Esophagus (tissue), 2 donors: Measurements from ENCODE around the gene ZSWIM8. TPM values are rescaled to one million over a fixed set of nuclear protein-coding genes. Genes with fewer than 3 reads are reported as not detected.
"Not testable (repeated sequence)": the region's sequence is repeated elsewhere in the genome, so short reads cannot be mapped to it uniquely, and the experiment has no call there.

Experiments
- H3K27ac ChIP-seq, 2 donors: one replicate each; pipeline ENCODE4 v1.5.1; 2013; ENCODE audit warnings: low read depth in 2 of 2, mild to moderate bottlenecking in 2 of 2, inconsistent platforms in 1 of 2, low read length in 1 of 2, moderate library complexity in 1 of 2
- H3K27me3 ChIP-seq, 2 donors: one replicate each; pipeline ENCODE4 v1.6.1; 2013; ENCODE audit warnings: low read length in 2 of 2, control low read depth in 1 of 2, mild to moderate bottlenecking in 1 of 2; ENCODE audit not compliant: insufficient read depth in 2 of 2, control insufficient read depth in 1 of 2
- H3K36me3 ChIP-seq, 2 donors: one replicate each; pipeline ENCODE4 v1.6.1; 2013; ENCODE audit warnings: low read length in 1 of 2; ENCODE audit not compliant: control insufficient read depth in 2 of 2, insufficient read depth in 2 of 2
- H3K4me1 ChIP-seq, 2 donors: one replicate each; pipeline ENCODE4 v1.6.1; 2013; ENCODE audit warnings: low read length in 1 of 2; ENCODE audit not compliant: control insufficient read depth in 2 of 2, insufficient read depth in 2 of 2
- H3K4me3 ChIP-seq, 2 donors: one replicate each; pipeline ENCODE4 v1.5.1; 2013; ENCODE audit warnings: low read length in 2 of 2, mild to moderate bottlenecking in 2 of 2, low read depth in 1 of 2, moderate library complexity in 1 of 2
- H3K9me3 ChIP-seq, 2 donors: one replicate each; pipeline ENCODE4 v1.6.1; 2013; ENCODE audit warnings: mild to moderate bottlenecking in 2 of 2, low read depth in 1 of 2, low read length in 1 of 2, moderate library complexity in 1 of 2; ENCODE audit not compliant: control insufficient read depth in 2 of 2, insufficient read depth in 1 of 2
- WGBS, 2 donors: extraction: QIAGEN DNeasy Blood & Tissue Kit; methylation state at CpG; one replicate each; pipeline ENCODE4 v1.1.7; 2013; 5-methylcytosine and 5-hydroxymethylcytosine counted together
- polyA plus RNA-seq, 2 donors: library from polyadenylated mRNA; stranded (reverse); fragments of 200-250 nt; gene quantifications; one replicate each; pipeline ENCODE4 v1.2.3, GENCODE V29; 2013
- donor health status: healthy with polysubstance abuse.
- donor health status: Bipolar disorder and iron deficiency.

Gene ZSWIM8
- polyA plus RNA-seq, 2 donors = 109 to 156 TPM

GRCh38 chr10:73782749-73783085 is 2.7 kb upstream of the ZSWIM8 start:
- Histone ChIP-seq H3K4me3 (peak overlapping the region in 1 of 2 donors; percentile 63), H3K36me3 (peaks cover 0 to 2% of the 10 kb centered on the region in 2 donors), H3K9me3 (no peaks in the 10 kb centered on the region), H3K27me3 (no peaks in the 10 kb centered on the region), H3K4me1 (peaks cover 0 to 4% of the 10 kb centered on the region in 2 donors), H3K27ac (peak overlapping the region; percentile 28 to 34)
- WGBS, 2 donors = 37 to 40% methylated on average over 2 of the region's 2 CpGs

DNA sequence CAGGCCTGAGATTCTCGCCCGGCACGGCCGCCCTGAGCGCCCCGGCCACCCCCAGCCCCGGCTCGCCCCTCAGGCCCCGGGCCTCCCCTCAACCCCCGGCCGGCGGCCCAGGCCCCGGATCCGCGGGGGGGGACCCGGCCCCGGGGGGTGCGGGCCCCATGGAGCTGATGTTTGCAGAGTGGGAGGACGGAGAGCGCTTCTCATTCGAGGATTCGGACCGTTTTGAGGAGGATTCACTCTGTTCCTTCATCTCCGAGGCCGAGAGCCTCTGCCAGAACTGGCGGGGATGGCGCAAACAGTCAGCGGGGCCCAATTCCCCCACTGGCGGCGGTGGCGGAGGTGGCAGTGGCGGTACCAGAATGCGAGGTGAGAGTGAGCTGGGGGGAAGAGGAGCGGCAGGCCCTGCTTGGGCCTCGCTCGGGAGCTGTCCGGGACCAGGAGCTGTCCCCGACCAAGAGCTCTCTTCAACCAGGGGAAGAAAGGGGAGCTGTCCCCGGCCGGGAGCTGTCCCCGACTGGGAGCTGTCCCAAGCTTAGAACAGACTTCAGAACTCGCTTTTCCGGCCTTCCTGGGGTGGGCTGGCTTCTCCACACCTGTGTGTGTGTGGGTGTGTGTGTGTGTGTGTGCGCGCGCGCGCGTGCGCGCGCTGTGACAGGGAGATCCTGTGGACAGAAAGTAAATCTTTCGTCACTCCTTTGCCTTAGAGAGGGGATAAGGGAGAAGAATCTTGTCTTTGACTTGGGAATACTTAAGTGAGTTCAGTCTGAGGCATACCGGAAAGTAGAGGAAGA is 510 bp downstream of the ZSWIM8 start:
- no peaks in the 10 kb centered on the region for H3K27me3 ChIP-seq
- peaks cover 4% of the 10 kb centered on the region in 2 donors for H3K4me1 ChIP-seq
- peaks cover 16 to 17% of the 10 kb centered on the region in 2 donors for H3K36me3 ChIP-seq
- peak overlapping the region; percentile 89 to 97 for H3K27ac ChIP-seq
- 1% methylated on average over 51 to 54 of the region's 54 CpGs for WGBS, 2 donors
- H3K9me3 ChIP-seq = no peaks in the 10 kb centered on the region
- peak overlapping the region; percentile 89 to 93 for H3K4me3 ChIP-seq

DNA sequence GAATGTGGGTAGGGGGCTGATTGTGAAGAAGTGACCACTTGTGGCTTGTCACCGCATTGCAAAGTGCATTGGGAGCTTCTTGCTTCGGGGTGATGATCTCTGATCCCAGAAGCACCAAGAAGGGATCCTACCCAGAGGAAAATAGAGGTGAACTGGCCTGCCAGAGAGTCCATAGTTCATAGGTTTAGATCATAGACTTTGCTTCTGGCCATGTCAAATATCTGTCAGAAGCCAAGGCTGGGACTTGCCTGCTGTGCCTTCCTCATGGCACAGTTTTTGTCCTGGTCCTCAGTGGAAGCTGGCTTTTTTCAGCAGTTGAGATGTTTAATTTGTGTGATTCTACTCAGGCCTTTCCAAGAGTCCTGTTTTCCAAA is 1.1 kb downstream of the ZSWIM8 start:
- 5 to 6% methylated on average over 2 of the region's 2 CpGs for WGBS, 2 donors
- Histone ChIP-seq H3K9me3 (no peaks in the 10 kb centered on the region), H3K4me3 (peak overlapping the region; percentile 89 to 93), H3K36me3 (peaks cover 22 to 23% of the 10 kb centered on the region in 2 donors), H3K4me1 (peaks cover 4% of the 10 kb centered on the region in 2 donors), H3K27ac (peak overlapping the region; percentile 89 to 97), H3K27me3 (no peaks in the 10 kb centered on the region)

DNA sequence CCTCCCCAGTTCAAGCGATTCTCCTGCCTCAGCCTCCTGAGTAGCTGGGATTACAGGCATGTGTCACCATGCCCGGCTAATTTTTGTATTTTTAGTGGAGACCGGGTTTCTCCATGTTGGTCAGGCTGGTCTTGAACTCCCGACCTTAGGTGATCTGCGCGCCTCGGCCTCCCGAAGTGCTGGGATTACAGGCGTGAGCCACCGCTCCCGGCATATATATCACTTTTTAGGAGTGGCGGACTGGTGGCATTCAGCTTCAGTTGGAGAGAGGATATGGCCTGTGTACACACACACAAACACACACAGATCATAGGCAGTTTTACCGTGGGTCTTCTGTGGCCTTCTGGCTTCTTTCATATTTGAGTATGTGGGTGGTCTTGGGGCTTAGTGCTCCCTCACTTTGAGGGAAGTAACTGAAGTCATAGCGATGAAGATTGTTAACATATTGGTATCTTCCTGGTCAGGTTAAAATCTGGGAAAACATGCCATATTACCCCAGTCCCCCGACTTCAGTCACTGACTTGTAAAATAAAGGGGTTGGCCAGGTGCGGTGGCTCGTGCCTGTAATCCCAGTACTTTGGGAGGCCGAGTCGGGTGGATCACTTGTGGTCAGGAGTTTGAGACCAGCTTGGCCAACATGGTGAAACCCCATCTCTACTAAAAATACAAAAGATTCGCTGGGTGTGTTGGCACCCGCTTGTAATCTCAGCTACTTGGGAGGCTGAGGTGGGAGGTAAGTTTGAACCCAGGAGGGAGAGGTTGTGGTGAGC is 1.8 kb downstream of the ZSWIM8 start:
- H3K27ac ChIP-seq, H3K27me3 ChIP-seq, H3K9me3 ChIP-seq, H3K4me1 ChIP-seq: not testable (repeated sequence)
- H3K36me3 ChIP-seq = peaks cover 29 to 30% of the 10 kb centered on the region in 2 donors
- 89 to 90% methylated on average over 21 of the region's 21 CpGs for WGBS, 2 donors
- H3K4me3 ChIP-seq = peak overlapping the region in 1 of 2 donors; percentile 22

GRCh38 chr10:73788864-73789658 is 3.7 kb downstream of the ZSWIM8 start:
- 83 to 87% methylated on average over 17 of the region's 17 CpGs for WGBS, 2 donors
- Histone ChIP-seq H3K9me3 (no peaks in the 10 kb centered on the region), H3K27me3 (no peaks in the 10 kb centered on the region), H3K4me1 (peaks cover 4% of the 10 kb centered on the region in 2 donors), H3K4me3 (no peak overlapping the region), H3K27ac (no peak overlapping the region), H3K36me3 (peaks cover 36 to 48% of the 10 kb centered on the region in 2 donors)

DNA sequence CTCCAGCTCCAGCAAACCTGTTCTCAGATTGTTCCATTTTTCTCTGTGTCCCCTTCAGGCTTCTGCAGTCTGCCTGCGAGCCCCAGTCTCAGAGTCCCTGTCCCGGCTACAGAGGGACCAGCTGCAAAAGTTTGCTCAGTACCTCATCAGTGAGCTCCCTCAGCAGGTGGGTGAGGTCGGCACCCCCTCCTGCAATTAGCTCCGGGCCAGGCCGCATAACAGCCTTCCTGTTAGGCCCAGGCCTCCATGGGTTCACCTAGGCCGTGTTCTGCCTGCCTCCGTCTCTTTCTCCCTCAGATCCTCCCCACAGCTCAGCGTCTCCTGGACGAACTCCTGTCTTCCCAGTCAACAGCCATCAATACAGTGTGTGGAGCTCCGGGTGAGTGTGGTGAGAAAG is 4.3 kb downstream of the ZSWIM8 start:
- no peaks in the 10 kb centered on the region for H3K27me3 ChIP-seq
- H3K4me3 ChIP-seq = no peak overlapping the region
- H3K9me3 ChIP-seq = no peaks in the 10 kb centered on the region
- H3K4me1 ChIP-seq = peaks cover 4% of the 10 kb centered on the region in 2 donors
- 87 to 91% methylated on average over 10 of the region's 10 CpGs for WGBS, 2 donors
- H3K36me3 ChIP-seq = peaks cover 40 to 54% of the 10 kb centered on the region in 2 donors
- H3K27ac ChIP-seq = no peak overlapping the region

- no peak overlapping the region for H3K4me3 ChIP-seq
- no peaks in the 10 kb centered on the region for H3K27me3 ChIP-seq
- no peaks in the 10 kb centered on the region for H3K9me3 ChIP-seq
- peaks cover 4% of the 10 kb centered on the region in 2 donors for H3K4me1 ChIP-seq
- H3K36me3 ChIP-seq = peaks cover 40 to 61% of the 10 kb centered on the region in 2 donors
- H3K27ac ChIP-seq = no peak overlapping the region
- 91 to 93% methylated on average over 22 of the region's 22 CpGs for WGBS, 2 donors
These were observed 5.7 kb downstream of the ZSWIM8 start for GRCh38 chr10:73790886-73791625.

- peaks cover 0 to 4% of the 10 kb centered on the region in 2 donors for H3K4me1 ChIP-seq
- no peaks in the 10 kb centered on the region for H3K9me3 ChIP-seq
- H3K27me3 ChIP-seq = no peaks in the 10 kb centered on the region
- WGBS, 2 donors = 94 to 95% methylated on average over 26 of the region's 26 CpGs
- H3K27ac ChIP-seq = no peak overlapping the region
- peaks cover 45 to 66% of the 10 kb centered on the region in 2 donors for H3K36me3 ChIP-seq
- no peak overlapping the region for H3K4me3 ChIP-seq
These were observed 6.5 kb downstream of the ZSWIM8 start for GRCh38 chr10:73791871-73792400.
